H1 (cell line): ENCODE measurements around the gene HDAC10. TPM values are rescaled to one million over a fixed set of nuclear protein-coding genes. Genes with fewer than 3 reads are reported as not detected.

Experiments used
- CREB1 ChIP-seq: IDR thresholded peaks from 2 replicates; pipeline ENCODE4 v1.6.1; 2012; ENCODE audit warnings: inconsistent platforms
- HDAC2 ChIP-seq, 2 experiments: fragments of 300-600 bp in 1 of 2; sonication (generic) in 1 of 2; IDR thresholded peaks; 2 replicates each; pipeline ENCODE4 v1.6.1; 2011 to 2012; ENCODE audit warnings: low read depth in 2 of 2, low read length in 2 of 2, mild to moderate bottlenecking in 2 of 2, moderate library complexity in 2 of 2, borderline replicate concordance in 1 of 2, inconsistent platforms in 1 of 2
- HDAC6 ChIP-seq: IDR thresholded peaks from one replicate; pipeline ENCODE4 v1.7.1; 2012; ENCODE audit warnings: low read depth, mild to moderate bottlenecking, inconsistent platforms, low read length, moderate library complexity
- POU5F1 ChIP-seq: IDR thresholded peaks from 2 replicates; pipeline ENCODE4 v1.6.1; 2011; ENCODE audit warnings: low read depth, mild to moderate bottlenecking, low read length, moderate library complexity
- SIN3A ChIP-seq, 2 experiments: IDR thresholded peaks in 1 of 2; conservative IDR thresholded peaks in 1 of 2; 2 replicates each; pipeline ENCODE4 v1.6.1; 2011 to 2012; ENCODE audit warnings: low read length in 2 of 2, improper control_type of control experiment in 1 of 2, low read depth in 1 of 2, mild to moderate bottlenecking in 1 of 2
- SIX5 ChIP-seq: IDR thresholded peaks from 2 replicates; pipeline ENCODE4 v1.6.1; 2011; ENCODE audit warnings: mild to moderate bottlenecking, low read depth, low read length
- SRF ChIP-seq: IDR thresholded peaks from 2 replicates; pipeline ENCODE4 v1.6.1; 2011; ENCODE audit warnings: mild to moderate bottlenecking, low read depth, low read length, moderate library complexity
- polyA plus RNA-seq, 7 experiments: library from polyadenylated mRNA; depleted of rRNA in 3 of 7; stranded (reverse) in 5 of 7; unstranded in 2 of 7; fragments of >200 nt in 5 of 7; fragments of 200-250 nt in 2 of 7; gene quantifications; 1 replicate in 5 of 7; 2 replicates in 1 of 7; 4 replicates in 1 of 7; pipeline versions ENCODE4 v1.2.1 to v1.2.3, GENCODE V29; 2011 to 2013; ENCODE audit warnings: missing spikeins in 2 of 7, mixed read lengths in 2 of 7
- total RNA-seq: library from RNA; stranded (reverse); fragmentation: NEBNext Ultra II Directional; extraction: Animal tissue kit (Norgen Biotek cat#: 25700); gene quantifications from 2 replicates; pipeline ENCODE4 v1.2.1, GENCODE V29; 2021

The HDAC10 gene
- total and polyA plus RNA-seq, 2 of the 8 experiments (the other 6 are each of a cell fraction or from before 2014, with no cell fraction given) = 11.2 to 26.4 TPM

DNA sequence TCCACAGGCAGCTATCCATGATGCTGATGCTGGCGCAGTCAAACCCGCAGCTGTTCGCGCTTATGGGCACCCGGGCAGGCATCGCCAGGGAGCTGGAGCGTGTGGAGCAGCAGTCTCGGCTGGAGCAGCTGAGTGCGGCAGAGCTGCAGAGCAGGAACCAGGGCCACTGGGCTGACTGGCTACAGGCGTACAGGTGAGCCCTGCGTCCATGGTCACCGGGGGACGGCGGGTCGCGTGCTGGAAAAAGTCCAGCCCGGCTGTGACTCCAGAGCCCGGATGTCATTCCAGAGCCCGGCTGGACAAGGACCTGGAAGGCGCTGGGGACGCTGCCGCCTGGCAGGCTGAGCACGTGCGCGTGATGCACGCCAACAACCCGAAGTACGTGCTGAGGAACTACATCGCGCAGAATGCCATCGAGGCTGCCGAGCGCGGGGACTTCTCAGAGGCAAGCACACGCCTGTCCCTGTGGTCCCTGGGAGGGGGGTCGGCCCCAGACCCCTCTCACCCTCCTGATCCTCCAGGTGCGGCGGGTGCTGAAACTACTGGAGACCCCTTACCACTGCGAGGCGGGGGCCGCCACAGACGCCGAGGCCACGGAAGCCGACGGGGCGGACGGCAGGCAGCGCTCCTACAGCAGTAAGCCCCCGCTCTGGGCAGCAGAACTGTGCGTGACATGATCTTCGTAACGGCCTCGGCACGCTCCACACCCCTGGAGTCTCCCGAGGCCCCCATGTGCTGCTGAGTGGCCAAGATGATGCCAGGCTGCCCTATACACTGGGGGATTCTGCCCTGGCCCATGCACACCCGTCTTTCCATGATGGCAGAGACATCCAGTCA is 34.2 kb downstream of the HDAC10 start (continued):
- TF ChIP-seq HDAC2 (IDR thresholded peaks at IDR 0.05; ENCODE audit: borderline replicate concordance in 1 of 2, low read depth in 2 of 2, low read length in 2 of 2) (no peak), HDAC6 (no peak), SRF (no peak), SIN3A (conservative IDR thresholded peaks at IDR 0.05 in 1 of 2, IDR thresholded peaks at IDR 0.05 in 1 of 2; ENCODE audit: low read depth in 1 of 2, low read length in 2 of 2) (no peak), CREB1 (no peak), POU5F1 (no peak), SIX5 (no peak)
- TF ChIP-seq, all 59 proteins: peak for 0
